Stimulated activated CD4-positive, alpha-beta T cell treated with anti-CD3 and anti-CD28 coated beads, Interleukin-1b, Interleukin-23, amount 100 ng/mL, for 4 hours (primary cell): ENCODE data around the gene SHMT1.
"Not testable (repeated sequence)": the region's sequence is repeated elsewhere in the genome, so short reads cannot be mapped to it uniquely, and the experiment has no call there.

Experiments used
- DNase-seq, 2 donors: peaks; one replicate each; pipeline ENCODE4 v3.0.0-alpha.2; 2020; ENCODE audit warnings: low read depth in 2 of 2

Gene SHMT1

DNA sequence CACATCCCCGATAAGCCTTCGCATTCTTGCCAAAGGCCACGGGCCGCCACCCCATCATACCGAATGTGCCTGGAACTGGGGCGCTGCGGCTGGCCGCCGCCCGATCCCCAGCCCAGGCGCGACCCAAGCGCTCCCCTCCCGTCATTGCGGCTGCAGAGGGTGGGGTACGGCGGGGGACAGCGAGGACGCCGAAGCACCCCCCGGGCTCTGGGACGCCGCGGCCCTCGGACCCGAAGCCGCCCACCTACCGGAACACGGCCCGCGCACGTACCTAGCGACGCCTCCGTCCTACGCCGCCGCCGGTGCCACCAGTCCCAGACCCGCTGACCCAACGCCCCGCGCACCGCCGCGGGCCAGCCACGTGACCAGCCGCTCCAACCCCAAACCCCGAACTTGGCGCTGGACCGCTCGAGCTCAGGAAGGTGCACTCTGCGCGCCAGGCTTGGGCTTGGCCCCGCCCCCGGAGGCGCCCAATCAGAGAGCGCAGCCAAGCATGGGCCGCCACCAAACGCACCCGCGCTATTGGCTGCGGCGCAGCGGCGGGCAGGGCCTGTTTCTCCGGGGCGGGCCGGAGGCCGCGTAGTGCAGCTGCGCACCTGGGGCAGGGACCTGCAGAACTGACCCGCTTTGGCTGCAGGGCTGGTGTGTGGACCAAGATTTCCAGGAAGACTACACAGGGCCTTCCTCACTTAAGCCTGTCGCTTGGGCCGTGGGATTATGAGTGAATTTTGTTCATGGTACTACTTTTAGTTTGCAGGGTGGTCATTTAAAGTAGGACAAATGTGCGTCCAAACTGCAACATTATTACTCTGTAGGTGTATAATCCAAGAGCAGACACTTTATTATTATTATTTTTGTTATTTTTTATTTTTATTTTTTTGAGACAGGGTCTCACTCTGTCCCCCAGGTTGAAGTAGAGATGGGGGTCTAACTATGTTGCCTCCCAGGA lies at the start of gene SHMT1:
Gene SHMT1, minus strand, starts transcription at position 450 of the 949 bp plus-strand sequence. CDS start 7,569 bp downstream, outside the sequence.
- DNase-seq, result peak; percentile 82 to 89

DNA sequence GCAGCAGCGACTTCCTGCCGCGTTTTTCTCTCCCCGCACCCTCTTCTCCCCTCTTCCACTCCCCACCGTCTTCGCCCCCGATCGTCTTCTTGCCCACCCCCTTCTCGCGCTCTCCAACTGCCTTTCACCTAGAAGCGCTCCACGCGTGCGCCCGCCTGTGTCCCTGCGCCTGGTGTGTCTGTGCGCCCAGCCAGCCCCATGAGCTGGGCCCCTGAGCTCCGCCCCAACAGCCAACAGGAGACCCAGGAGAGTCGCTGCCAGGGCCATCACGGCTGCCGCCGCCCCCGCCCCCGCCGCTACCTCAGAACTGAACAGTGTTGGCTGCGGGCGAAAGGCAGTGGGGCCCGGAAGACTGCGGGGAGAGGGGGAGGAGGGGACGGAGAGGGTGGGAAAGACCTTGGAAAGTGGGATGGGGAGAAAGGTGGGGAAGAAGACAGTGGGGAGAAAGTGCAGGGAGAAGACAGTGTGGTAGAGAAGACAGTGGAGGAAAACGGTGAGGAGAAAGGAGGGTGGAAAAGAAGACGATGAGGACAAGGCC lies 48.7 kb upstream of the SHMT1 start:
- DNase-seq, result not testable (repeated sequence)

DNA sequence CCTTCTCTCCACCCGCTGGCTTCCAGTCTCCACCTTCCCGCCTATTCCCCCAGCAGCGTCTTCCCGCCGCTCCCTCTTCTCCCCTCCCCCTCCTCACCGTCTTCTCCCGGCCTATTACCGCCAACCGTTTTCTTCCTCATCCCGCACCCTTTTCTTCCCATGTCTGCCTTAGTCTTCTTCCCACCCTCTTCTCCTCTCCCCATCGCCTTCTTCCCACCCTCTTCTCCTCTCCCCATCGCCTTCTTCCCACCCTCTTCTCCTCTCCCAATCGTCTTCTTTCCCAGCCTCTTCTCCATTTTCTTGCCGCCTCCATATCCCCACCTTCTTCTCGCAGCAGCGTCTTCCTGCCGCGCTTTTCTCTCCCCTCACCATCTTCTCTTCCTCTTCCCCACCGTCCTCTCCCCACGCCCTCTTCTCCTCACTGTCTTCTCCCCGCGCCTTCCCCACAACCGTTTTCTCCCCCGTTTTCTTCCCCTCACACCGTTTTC lies 48.1 kb upstream of the SHMT1 start:
- DNase-seq, result peak; percentile 5 to 14

DNA sequence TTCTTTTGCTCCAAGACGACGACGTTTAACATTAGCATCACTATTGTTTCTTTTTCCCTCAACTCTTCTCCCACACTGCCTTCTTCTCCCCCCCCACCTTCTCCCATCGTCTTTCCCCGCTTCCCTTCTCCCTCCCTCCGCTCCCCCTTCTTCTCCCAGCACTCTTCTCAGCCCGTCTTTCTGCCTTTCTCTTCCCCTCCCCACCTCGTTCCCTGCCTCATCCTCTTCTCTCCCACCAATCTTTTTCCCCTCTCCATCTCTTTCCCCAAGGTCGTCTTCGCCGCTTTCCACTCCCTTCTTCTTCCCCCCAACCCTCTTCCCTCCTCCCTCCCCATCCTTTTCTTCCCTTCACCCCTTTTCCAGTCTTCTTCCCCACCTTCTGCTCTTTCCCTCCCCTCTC lies 47.4 kb upstream of the SHMT1 start:
- not testable (repeated sequence) for DNase-seq

DNA sequence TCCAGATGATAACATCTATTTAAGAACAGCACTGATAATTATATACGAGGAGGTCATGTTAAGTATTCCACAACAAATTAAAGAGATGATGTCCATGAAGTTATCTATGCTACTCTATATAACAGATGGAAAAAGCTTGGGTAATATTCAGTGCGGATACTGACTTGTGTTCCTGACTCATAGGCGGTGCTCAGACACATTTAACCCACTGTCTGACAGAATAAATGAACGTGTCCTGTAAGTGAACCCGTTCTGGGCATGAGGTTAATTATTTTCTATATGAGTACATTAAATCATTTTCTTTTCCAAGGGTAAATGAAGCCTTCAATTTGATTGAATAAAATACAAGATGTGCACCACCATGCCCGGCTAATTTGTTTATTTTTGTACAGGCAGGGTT lies 46.0 kb upstream of the SHMT1 start:
- not testable (repeated sequence) for DNase-seq

- not testable (repeated sequence) for DNase-seq
Measured at GRCh38 chr17:18408906-18409305, 45.6 kb upstream of the SHMT1 start.

DNA sequence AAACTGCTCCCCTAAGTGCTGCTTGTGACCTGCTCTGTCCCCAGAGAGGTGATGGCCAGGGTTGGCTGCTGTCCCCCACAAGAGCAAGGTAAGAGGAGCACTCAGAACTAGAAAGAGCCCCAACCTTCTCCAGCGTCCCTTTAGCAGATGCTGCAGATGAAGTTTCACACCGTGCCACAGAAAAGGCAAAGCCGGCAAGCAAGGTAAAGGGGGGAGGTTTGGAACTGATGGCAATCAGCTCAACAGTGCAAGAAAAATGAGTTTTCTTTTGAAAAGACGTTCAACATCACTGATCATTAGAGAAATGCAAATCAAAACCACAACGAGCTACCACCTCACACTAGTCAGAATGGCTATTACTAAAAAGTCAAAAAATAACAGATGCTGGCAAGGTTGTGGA lies 40.3 kb upstream of the SHMT1 start:
- DNase-seq, result not testable (repeated sequence)

GRCh38 chr17:18403166-18403565 lies 39.8 kb upstream of the SHMT1 start:
- DNase-seq, result not testable (repeated sequence)

DNA sequence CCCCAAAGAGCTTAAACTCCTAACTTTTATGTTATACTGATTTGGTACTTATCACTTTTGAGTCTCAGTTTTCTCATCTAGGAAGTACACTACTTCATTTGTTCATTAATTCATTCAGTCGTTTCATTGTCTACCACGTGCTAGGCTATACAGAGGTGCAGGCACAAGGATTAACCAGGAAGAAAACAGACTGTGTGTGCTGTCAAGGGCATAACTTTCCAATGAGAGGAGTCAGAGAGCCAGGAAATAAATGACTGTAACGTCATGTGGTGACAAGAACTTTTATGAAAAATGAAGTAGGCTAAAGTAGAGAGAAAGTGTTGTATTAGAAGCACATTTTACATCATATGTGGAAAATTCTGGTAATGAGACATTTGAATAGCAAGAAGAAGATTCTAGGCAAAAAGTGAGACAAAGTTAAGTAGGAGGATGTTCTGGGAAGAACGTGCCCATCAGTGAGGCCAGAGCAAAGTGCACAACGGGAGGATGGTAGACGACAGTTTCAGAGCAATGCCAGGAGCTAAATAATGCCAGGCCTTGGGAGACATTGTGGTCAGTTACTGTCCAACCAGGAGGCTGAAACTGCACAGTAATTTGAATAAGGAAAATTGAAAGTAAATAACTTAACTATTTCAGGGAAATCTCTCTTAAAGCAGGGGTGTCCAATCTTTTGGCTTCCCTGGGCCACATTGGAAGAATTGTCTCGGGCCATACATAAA lies 38.7 kb upstream of the SHMT1 start:
- DNase-seq, result not testable (repeated sequence)

DNA sequence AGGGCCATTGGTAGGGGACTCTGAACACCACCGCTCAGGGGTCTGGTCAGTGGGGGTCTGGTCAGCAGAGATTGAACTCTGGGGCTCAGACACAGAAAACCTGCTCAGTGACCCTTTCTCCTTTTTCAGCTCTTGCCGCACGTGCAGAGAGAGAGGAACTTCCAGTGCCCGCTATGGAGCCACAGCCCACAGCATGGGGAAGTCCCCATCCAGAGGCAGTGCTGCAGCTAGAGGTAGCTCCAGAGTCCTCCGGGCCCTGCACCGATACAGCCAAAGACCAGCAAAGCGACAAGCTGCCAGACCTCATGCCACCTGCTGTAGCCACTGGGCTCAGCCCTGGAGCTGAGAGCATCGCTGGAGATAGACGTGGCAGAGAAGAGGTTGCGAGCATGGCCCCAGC lies 25.4 kb upstream of the SHMT1 start:
- DNase-seq, result not testable (repeated sequence)

DNA sequence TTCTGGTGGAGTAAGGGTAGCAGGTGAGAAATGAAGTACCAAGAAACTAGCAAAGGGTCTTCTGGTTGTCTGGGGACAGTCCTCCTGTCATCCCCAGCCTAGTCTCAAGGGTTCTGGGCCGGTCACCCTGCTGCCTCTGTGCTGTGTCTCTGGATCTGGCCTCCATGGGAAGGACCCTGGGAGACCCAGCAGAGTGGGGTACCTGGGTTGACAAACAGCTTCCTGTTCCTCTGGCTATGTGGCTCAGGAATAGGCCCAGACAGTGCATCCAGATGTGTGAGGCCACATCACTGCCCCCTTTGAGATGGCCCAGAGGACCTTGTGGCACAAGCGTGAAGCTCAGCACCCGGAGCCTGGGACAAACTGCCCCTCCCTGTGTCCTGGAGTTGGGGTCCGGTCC lies 24.9 kb upstream of the SHMT1 start:
- DNase-seq, result not testable (repeated sequence)

DNA sequence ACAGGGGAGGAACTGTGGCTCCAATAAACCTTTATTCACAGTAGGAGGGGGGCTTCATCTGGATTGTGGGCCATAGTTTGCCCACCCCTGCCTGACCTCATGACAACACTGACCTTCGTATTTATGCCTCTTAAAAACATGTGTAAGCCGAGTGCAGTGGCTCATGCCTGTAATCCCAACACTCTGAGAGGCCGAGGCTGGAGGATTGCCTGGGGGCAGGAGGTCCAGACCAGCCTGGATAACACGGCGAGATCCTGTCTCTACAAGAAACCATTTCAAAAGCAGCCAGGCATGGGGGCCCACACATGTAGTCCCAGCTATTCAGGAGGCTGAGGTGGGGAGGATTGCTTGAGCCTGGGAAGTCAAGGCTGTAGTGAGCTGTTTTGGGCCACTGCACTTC lies 24.2 kb upstream of the SHMT1 start:
- DNase-seq, result not testable (repeated sequence)

- not testable (repeated sequence) for DNase-seq
Measured at GRCh38 chr17:18384271-18384670, 20.9 kb upstream of the SHMT1 start.

DNA sequence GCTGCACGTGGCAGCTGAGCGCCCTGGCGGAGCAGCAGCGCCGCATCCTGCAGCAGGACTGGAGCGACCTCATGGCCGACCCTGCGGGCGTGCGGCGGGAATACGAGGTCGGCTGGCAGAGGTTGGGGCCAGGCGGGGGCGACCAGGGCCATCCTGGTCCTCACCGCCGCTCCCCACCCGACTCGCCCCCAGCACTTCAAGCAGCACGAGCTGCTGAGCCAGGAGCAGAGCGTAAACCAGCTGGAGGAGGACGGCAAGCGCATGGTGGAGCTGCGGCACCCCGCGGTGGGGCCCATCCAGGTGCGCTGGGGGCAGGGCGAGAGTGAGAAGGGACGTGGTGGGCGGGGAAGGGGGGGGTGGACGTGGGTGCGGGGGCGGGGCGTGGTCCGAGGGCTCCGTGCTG lies 19.7 kb upstream of the SHMT1 start:
- peak in 1 of 2 donors; percentile 16 for DNase-seq

GRCh38 chr17:18382441-18383078 lies 19.2 kb upstream of the SHMT1 start:
- no peak for DNase-seq

DNA sequence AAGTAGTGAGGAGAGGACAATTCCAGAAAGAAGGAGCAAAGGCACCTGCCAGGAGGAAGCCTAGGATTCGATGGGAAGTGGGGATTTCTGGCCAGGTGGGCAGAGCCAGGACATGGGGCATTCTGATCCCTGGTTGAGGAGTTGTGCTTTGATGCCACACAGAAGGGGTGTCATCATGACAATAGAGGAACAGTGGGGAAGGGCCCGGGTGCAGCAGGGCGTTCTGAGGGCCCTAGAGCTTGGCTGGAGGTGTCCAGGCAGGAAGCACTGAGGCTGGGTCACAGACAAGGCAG lies 18.5 kb upstream of the SHMT1 start:
- no peak for DNase-seq

DNA sequence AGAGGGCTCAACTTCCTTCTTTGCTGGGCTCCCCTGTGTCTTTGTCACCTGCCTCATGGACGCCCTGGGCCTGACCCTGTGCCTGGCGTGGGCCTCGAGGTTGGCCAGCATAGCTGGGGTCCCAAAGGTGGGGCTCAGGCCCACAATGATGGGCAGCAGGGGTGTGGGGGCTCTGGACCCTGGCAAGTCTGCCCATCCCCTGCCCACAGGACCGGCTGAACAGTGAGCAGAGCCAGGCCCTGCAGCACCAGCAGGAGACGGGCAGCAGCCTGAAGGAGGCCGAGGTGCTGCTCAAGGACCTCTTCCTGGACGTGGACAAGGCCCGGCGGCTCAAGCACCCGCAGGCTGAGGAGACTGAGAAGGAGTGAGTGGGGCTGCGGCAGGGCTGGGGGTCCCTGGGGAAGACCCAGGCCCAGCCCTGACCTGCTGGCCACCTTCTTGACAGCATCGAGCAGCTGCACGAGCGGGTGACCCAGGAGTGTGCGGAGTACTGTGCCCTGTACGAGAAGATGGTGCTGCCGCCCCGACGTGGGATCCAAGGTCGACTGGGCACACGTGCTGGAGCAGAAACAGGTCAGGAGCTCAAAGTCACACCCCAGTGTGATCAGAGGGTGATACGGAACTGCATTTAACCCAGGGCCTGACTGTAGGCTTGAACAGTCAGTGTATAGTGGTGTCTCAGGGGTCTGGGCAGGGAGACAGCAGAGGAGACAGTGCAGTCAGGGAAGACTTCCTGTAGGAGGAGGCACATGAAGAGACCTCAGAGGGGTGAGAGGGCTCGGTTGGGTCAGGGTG lies 18.0 kb upstream of the SHMT1 start:
- DNase-seq, result no peak

DNA sequence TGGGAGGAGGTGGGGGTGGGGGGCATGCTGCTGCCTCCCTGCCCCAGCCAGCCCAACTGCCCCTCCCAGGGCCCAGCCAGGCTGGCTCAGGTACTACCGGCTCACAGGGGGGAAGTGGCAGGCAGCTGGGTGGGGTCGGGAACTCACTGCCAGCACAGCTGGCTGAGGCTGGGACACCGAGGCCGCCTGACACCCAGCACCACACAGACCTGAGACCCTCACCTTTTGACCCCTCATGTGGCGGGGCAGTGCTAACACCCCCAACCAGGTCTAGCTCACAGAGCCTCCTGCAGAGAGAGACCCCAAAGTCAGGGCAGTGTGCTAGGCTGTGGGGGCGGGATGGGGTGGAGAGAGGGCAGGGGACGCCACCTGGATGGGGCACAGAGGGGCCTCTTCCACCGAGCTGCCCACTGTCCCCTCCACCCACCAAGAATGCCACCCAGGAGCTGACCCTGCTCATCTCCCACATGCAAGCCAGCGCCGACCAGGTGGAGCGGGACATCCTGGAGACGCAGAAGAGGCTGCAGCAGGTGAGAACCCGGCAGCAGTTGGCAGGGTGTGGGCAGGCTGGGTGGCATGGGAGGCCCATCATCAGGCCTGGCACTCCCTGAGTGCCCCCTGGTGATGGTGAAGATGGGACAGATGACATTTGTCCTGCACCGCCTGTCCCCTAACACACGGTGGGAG lies 17.3 kb upstream of the SHMT1 start:
- no peak for DNase-seq

- DNase-seq, result no peak
Measured at GRCh38 chr17:18379246-18380146, 16.1 kb upstream of the SHMT1 start.
